HepG2 (cell line): ENCODE results near the gene TRPV4. TPM values are rescaled to one million over a fixed set of nuclear protein-coding genes. Genes with fewer than 3 reads are reported as not detected.

Source experiments
- FOXO1 ChIP-seq: sonication (generic); formaldehyde crosslinking; IDR thresholded peaks from 2 replicates; pipeline ENCODE4 v1.4.0; 2020; ENCODE audit warnings: missing genetic modification reagents
- HNF1B ChIP-seq: sonication (generic); formaldehyde crosslinking; IDR thresholded peaks from 2 replicates; pipeline ENCODE4 v1.5.1; 2020; ENCODE audit warnings: mild to moderate bottlenecking, moderate library complexity, missing genetic modification reagents
- MEF2D ChIP-seq: sonication (generic); formaldehyde crosslinking; IDR thresholded peaks from 2 replicates; pipeline ENCODE4 v1.5.1; 2020; ENCODE audit warnings: mild to moderate bottlenecking, missing genetic modification reagents
- MTA1 ChIP-seq: sonication (generic); formaldehyde crosslinking; IDR thresholded peaks from 2 replicates; pipeline ENCODE4 v1.4.0; 2020; ENCODE audit warnings: missing genetic modification reagents, mild to moderate bottlenecking, borderline replicate concordance
- PHF21A ChIP-seq: sonication (generic); formaldehyde crosslinking; IDR thresholded peaks from 2 replicates; pipeline ENCODE4 v1.5.0; 2020; ENCODE audit warnings: mild to moderate bottlenecking, missing genetic modification reagents
- POGK ChIP-seq: sonication (generic); formaldehyde crosslinking; conservative IDR thresholded peaks from 2 replicates; pipeline ENCODE4 v1.8.0; 2022; ENCODE audit warnings: mild to moderate bottlenecking, moderate library complexity, missing genetic modification reagents
- SKI ChIP-seq: fragments of 450-650 bp; IDR thresholded peaks from one replicate; pipeline ENCODE4 v1.6.1; 2018; ENCODE audit warnings: mild to moderate bottlenecking; ENCODE audit not compliant: partially characterized antibody
- SOX13 ChIP-seq, 3 experiments: fragments of 450-650 bp in 1 of 3; sonication (generic) in 1 of 3; formaldehyde crosslinking in 1 of 3; IDR thresholded peaks in 2 of 3; conservative IDR thresholded peaks in 1 of 3; 2 replicates each; pipeline versions ENCODE4 v1.5.0 to v1.6.1; 2016 to 2020; ENCODE audit warnings: antibody characterized with exemption in 1 of 3, mild to moderate bottlenecking in 1 of 3, missing compliant biosample characterization in 1 of 3, missing genetic modification reagents in 1 of 3, moderate library complexity in 1 of 3
- SOX5 ChIP-seq: IDR thresholded peaks from 2 replicates; pipeline ENCODE4 v1.6.1; 2016; ENCODE audit warnings: borderline replicate concordance
- USF2 ChIP-seq, 2 experiments: sonication (generic) in 1 of 2; formaldehyde crosslinking in 1 of 2; IDR thresholded peaks; 2 replicates each; pipeline versions ENCODE4 v1.5.1 to v1.6.1; 2011 to 2020; ENCODE audit warnings: borderline replicate concordance in 1 of 2, low read depth in 1 of 2, low read length in 1 of 2, mild to moderate bottlenecking in 1 of 2, missing genetic modification reagents in 1 of 2, moderate library complexity in 1 of 2
- YEATS4 ChIP-seq: sonication (generic); formaldehyde crosslinking; IDR thresholded peaks from 2 replicates; pipeline ENCODE4 v1.4.0; 2020; ENCODE audit warnings: missing genetic modification reagents, borderline replicate concordance
- ZFY ChIP-seq: sonication (generic); formaldehyde crosslinking; IDR thresholded peaks from 2 replicates; pipeline ENCODE4 v1.4.0; 2020; ENCODE audit warnings: missing genetic modification reagents
- ZNF274 ChIP-seq: sonication (generic); formaldehyde crosslinking; IDR thresholded peaks from 2 replicates; pipeline ENCODE4 v1.5.1; 2020; ENCODE audit warnings: mild to moderate bottlenecking, missing genetic modification reagents
- ZNF614 ChIP-seq: IDR thresholded peaks from 2 replicates; pipeline ENCODE4 v1.6.1; 2018; ENCODE audit warnings: missing biosample characterization, missing genetic modification reagents, inconsistent platforms, borderline replicate concordance
- polyA plus RNA-seq, 8 experiments: library from polyadenylated mRNA; depleted of rRNA in 3 of 8; stranded (reverse) in 7 of 8; unstranded in 1 of 8; fragments of >200 nt; fragmentation: Illumina TruSeq in 4 of 8; extraction: Trizol in 4 of 8; gene quantifications; 2 replicates each; pipeline versions ENCODE4 v1.2.1 to v1.2.3, GENCODE V29; 2011 to 2016; ENCODE audit warnings: low read depth in 4 of 8, missing spikeins in 1 of 8, mixed read lengths in 1 of 8; ENCODE audit not compliant: insufficient read depth in 1 of 8
- total RNA-seq, 5 experiments: library from RNA; depleted of rRNA; stranded (reverse); fragments of >200 nt; fragmentation: Illumina TruSeq; extraction: Trizol; gene quantifications; 2 replicates each; pipeline ENCODE4 v1.2.3, GENCODE V29; 2016; ENCODE audit warnings: low read depth in 1 of 5
- TF ChIP-seq, protein P1 (sequence below): sonication (generic); formaldehyde crosslinking; IDR thresholded peaks from 2 replicates; pipeline ENCODE4 v1.5.0; 2020; ENCODE audit warnings: mild to moderate bottlenecking, missing genetic modification reagents
- TF ChIP-seq, protein P2 (sequence below): IDR thresholded peaks from 2 replicates; pipeline ENCODE4 v1.6.1; 2016; ENCODE audit warnings: mild to moderate bottlenecking

The TRPV4 gene
- total and polyA plus RNA-seq, 2 of the 13 experiments (the other 11 are each of a cell fraction or from before 2014, with no cell fraction given) = 0.66 to 4.7 TPM

DNA sequence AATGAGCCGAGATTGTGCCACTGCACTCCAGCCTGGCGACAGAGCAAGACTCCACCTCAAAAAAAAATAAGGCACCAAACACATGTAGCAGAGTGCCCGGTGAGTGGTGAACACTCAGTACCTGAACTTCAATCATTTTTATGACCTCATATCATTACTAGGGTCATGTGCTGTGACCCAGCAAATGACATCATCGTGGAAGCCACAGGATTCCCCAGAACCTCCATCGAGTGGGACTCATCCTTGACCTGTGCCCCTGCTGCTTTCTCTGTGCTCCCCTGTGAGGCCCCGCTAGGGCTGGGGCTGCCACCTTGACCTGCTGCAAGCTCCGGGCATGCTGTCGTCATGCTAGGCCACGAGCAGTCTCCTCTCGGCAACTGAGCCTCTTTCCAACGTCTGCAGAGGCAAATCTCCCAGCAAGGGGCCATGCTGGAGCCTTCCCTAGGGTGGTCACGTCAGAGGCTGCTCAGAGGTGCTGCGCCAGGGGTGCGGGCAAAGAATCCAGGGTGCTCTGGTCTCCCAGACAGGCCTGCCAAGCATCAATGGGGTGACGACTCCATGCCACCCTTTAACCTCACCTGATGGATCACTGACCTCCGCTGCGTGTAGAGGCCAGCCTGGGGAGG lies 28.6 kb upstream of the TRPV4 start (continued):
- peak; percentile 69 for TF ChIP-seq YEATS4 (CRISPR knock-in tag)
- peak; percentile 92; the same call in 1 of the 2 replicates for TF ChIP-seq MTA1 (CRISPR knock-in tag)
- 0 out of 2 replicates have a peak, but pooled peaks have one; percentile 28 for TF ChIP-seq PHF21A (CRISPR knock-in tag)
- TF ChIP-seq ZFY (CRISPR knock-in tag) = peak; percentile 66
- TF ChIP-seq, protein P1, sequence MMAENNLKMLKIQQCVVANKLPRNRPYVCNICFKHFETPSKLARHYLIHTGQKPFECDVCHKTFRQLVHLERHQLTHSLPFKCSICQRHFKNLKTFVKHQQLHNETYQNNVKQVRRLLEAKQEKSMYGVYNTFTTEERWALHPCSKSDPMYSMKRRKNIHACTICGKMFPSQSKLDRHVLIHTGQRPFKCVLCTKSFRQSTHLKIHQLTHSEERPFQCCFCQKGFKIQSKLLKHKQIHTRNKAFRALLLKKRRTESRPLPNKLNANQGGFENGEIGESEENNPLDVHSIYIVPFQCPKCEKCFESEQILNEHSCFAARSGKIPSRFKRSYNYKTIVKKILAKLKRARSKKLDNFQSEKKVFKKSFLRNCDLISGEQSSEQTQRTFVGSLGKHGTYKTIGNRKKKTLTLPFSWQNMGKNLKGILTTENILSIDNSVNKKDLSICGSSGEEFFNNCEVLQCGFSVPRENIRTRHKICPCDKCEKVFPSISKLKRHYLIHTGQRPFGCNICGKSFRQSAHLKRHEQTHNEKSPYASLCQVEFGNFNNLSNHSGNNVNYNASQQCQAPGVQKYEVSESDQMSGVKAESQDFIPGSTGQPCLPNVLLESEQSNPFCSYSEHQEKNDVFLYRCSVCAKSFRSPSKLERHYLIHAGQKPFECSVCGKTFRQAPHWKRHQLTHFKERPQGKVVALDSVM = peak; percentile 78; the same call in 1 of the 2 replicates
- TF ChIP-seq, protein P2, sequence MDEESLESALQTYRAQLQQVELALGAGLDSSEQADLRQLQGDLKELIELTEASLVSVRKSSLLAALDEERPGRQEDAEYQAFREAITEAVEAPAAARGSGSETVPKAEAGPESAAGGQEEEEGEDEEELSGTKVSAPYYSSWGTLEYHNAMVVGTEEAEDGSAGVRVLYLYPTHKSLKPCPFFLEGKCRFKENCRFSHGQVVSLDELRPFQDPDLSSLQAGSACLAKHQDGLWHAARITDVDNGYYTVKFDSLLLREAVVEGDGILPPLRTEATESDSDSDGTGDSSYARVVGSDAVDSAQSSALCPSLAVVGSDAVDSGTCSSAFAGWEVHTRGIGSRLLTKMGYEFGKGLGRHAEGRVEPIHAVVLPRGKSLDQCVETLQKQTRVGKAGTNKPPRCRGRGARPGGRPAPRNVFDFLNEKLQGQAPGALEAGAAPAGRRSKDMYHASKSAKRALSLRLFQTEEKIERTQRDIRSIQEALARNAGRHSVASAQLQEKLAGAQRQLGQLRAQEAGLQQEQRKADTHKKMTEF (CRISPR knock-in tag) = peak; percentile 29; the same call in 1 of the 2 replicates
- 0 out of 2 replicates have a peak, but pooled peaks have one; percentile 36 for TF ChIP-seq MEF2D
- peak; percentile 62; the same call in 1 of the 2 replicates for TF ChIP-seq POGK (CRISPR knock-in tag)
- TF ChIP-seq USF2 (IDR thresholded peaks at IDR 0.05; ENCODE audit: low read depth, low read length) = no peak
- TF ChIP-seq USF2 (CRISPR knock-in tag; IDR thresholded peaks at IDR 0.05; ENCODE audit: borderline replicate concordance) = no peak; the same call in 1 of the 2 replicates
- 0 out of 2 replicates have a peak, but pooled peaks have one; percentile 55 for TF ChIP-seq HNF1B (CRISPR knock-in tag)
- no peak for TF ChIP-seq SOX13 (IDR thresholded peaks at IDR 0.05)
- TF ChIP-seq SOX13 (CRISPR knock-in tag; conservative IDR thresholded peaks at IDR 0.05 in 1 of 2, IDR thresholded peaks at IDR 0.05 in 1 of 2) = peak in 1 of 2 experiments; percentile 62; a peak in 1 of 4 replicates
- TF ChIP-seq ZNF274 (CRISPR knock-in tag) = peak; percentile 21; the same call in 1 of the 2 replicates
- TF ChIP-seq FOXO1 = peak; percentile 57; the same call in 1 of the 2 replicates
- TF ChIP-seq SKI = peak; percentile 62
- peak; percentile 49; the same call in 1 of the 2 replicates for TF ChIP-seq SOX5
- TF ChIP-seq ZNF614 (CRISPR knock-in tag) = no peak
